ENCODE measurements around the gene TRAK1.
"Not testable (repeated sequence)": the region's sequence is repeated elsewhere in the genome, so short reads cannot be mapped to it uniquely, and the experiment has no call there.

The TRAK1 gene

GRCh38 chr3:42090973-42091731 lies at the start of gene TRAK1:
TSS of gene TRAK1 (plus strand) at chr3:42091357. CDS start at chr3:42091470, 113 bp downstream.
- peak within 1 kb of the TSS; percentile 59 for H3K27ac Mint-ChIP-seq
- H3K36me3 Mint-ChIP-seq (ENCODE audit: low read depth): peaks cover 67% of the 10 kb centered on the region
- H3K27me3 Mint-ChIP-seq: no peaks in the 10 kb centered on the region
- no peak for DNase-seq
- no peak within 1 kb of the TSS for H3K4me3 Mint-ChIP-seq
- no peaks in the 10 kb centered on the region for H3K9me3 Mint-ChIP-seq
- peaks cover 75% of the 10 kb centered on the region for H3K4me1 Mint-ChIP-seq (ENCODE audit: low read depth)

GRCh38 chr3:42042747-42043098 lies 48.4 kb upstream of the TRAK1 start:
- H3K4me3 Mint-ChIP-seq: no peak overlapping the region
- H3K36me3 Mint-ChIP-seq (ENCODE audit: low read depth): peaks cover 2% of the 10 kb centered on the region
- no peak for DNase-seq
- peaks cover 29% of the 10 kb centered on the region for H3K4me1 Mint-ChIP-seq (ENCODE audit: low read depth)
- H3K9me3 Mint-ChIP-seq: no peaks in the 10 kb centered on the region
- no peak overlapping the region for H3K27ac Mint-ChIP-seq
- H3K27me3 Mint-ChIP-seq: no peaks in the 10 kb centered on the region

GRCh38 chr3:42043099-42043813 lies 47.9 kb upstream of the TRAK1 start:
- no peaks in the 10 kb centered on the region for H3K9me3 Mint-ChIP-seq
- H3K36me3 Mint-ChIP-seq (ENCODE audit: low read depth): no peaks in the 10 kb centered on the region
- peaks cover 33% of the 10 kb centered on the region for H3K4me1 Mint-ChIP-seq (ENCODE audit: low read depth)
- no peaks in the 10 kb centered on the region for H3K27me3 Mint-ChIP-seq
- H3K4me3 Mint-ChIP-seq: no peak overlapping the region
- H3K27ac Mint-ChIP-seq: no peak overlapping the region
- DNase-seq: no peak

- H3K9me3 Mint-ChIP-seq: no peaks in the 10 kb centered on the region
- H3K4me1 Mint-ChIP-seq (ENCODE audit: low read depth): peaks cover 37% of the 10 kb centered on the region
- no peaks in the 10 kb centered on the region for H3K27me3 Mint-ChIP-seq
- no peak overlapping the region for H3K27ac Mint-ChIP-seq
- no peak for DNase-seq
- H3K4me3 Mint-ChIP-seq: no peak overlapping the region
- H3K36me3 Mint-ChIP-seq (ENCODE audit: low read depth): no peaks in the 10 kb centered on the region
Measured at GRCh38 chr3:42045708-42046243, 45.4 kb upstream of the TRAK1 start.

GRCh38 chr3:42048526-42048925 lies 42.6 kb upstream of the TRAK1 start:
- not testable (repeated sequence) for H3K4me3 Mint-ChIP-seq; DNase-seq; H3K36me3 Mint-ChIP-seq (ENCODE audit: low read depth); H3K27me3 Mint-ChIP-seq; H3K9me3 Mint-ChIP-seq
- peak overlapping the region; percentile 50 for H3K27ac Mint-ChIP-seq
- peaks cover 47% of the 10 kb centered on the region for H3K4me1 Mint-ChIP-seq (ENCODE audit: low read depth)

GRCh38 chr3:42050126-42050525 lies 41.0 kb upstream of the TRAK1 start:
- Mint-ChIP-seq H3K4me3 (no peak overlapping the region), H3K9me3 (no peaks in the 10 kb centered on the region), H3K4me1 (ENCODE audit: low read depth) (peaks cover 38% of the 10 kb centered on the region), H3K36me3 (ENCODE audit: low read depth) (no peaks in the 10 kb centered on the region), H3K27me3 (no peaks in the 10 kb centered on the region), H3K27ac (no peak overlapping the region)
- DNase-seq: no peak

- Mint-ChIP-seq H3K27me3 (no peaks in the 10 kb centered on the region), H3K4me1 (ENCODE audit: low read depth) (peaks cover 32% of the 10 kb centered on the region), H3K9me3 (no peaks in the 10 kb centered on the region), H3K27ac (no peak overlapping the region), H3K36me3 (ENCODE audit: low read depth) (no peaks in the 10 kb centered on the region), H3K4me3 (no peak overlapping the region)
- DNase-seq: no peak
Measured at GRCh38 chr3:42051384-42052131, 39.6 kb upstream of the TRAK1 start.

GRCh38 chr3:42052132-42052483 lies 39.0 kb upstream of the TRAK1 start:
- Mint-ChIP-seq H3K36me3 (ENCODE audit: low read depth) (no peaks in the 10 kb centered on the region), H3K27ac (no peak overlapping the region), H3K27me3 (no peaks in the 10 kb centered on the region), H3K4me3 (no peak overlapping the region), H3K4me1 (ENCODE audit: low read depth) (peaks cover 30% of the 10 kb centered on the region), H3K9me3 (no peaks in the 10 kb centered on the region)
- no peak for DNase-seq

- Mint-ChIP-seq H3K4me3 (no peak overlapping the region), H3K36me3 (ENCODE audit: low read depth) (no peaks in the 10 kb centered on the region), H3K4me1 (ENCODE audit: low read depth) (peaks cover 29% of the 10 kb centered on the region), H3K9me3 (no peaks in the 10 kb centered on the region), H3K27me3 (no peaks in the 10 kb centered on the region), H3K27ac (no peak overlapping the region)
- no peak for DNase-seq
Measured at GRCh38 chr3:42052484-42053351, 38.4 kb upstream of the TRAK1 start.

- Mint-ChIP-seq H3K9me3 (no peaks in the 10 kb centered on the region), H3K36me3 (ENCODE audit: low read depth) (no peaks in the 10 kb centered on the region), H3K27ac (no peak overlapping the region), H3K4me3 (no peak overlapping the region), H3K27me3 (no peaks in the 10 kb centered on the region), H3K4me1 (ENCODE audit: low read depth) (peaks cover 24% of the 10 kb centered on the region)
- no peak for DNase-seq
Measured at GRCh38 chr3:42053476-42053875, 37.7 kb upstream of the TRAK1 start.

- no peaks in the 10 kb centered on the region for H3K9me3 Mint-ChIP-seq
- H3K4me3 Mint-ChIP-seq: no peak overlapping the region
- no peak for DNase-seq
- H3K27me3 Mint-ChIP-seq: no peaks in the 10 kb centered on the region
- H3K4me1 Mint-ChIP-seq (ENCODE audit: low read depth): peaks cover 32% of the 10 kb centered on the region
- H3K36me3 Mint-ChIP-seq (ENCODE audit: low read depth): no peaks in the 10 kb centered on the region
- no peak overlapping the region for H3K27ac Mint-ChIP-seq
Measured at GRCh38 chr3:42055291-42055690, 35.9 kb upstream of the TRAK1 start.

GRCh38 chr3:42056840-42057239 lies 34.3 kb upstream of the TRAK1 start:
- H3K4me1 Mint-ChIP-seq (ENCODE audit: low read depth): peaks cover 24% of the 10 kb centered on the region
- H3K27ac Mint-ChIP-seq: no peak overlapping the region
- H3K4me3 Mint-ChIP-seq: no peak overlapping the region
- DNase-seq: no peak
- no peaks in the 10 kb centered on the region for H3K27me3 Mint-ChIP-seq
- no peaks in the 10 kb centered on the region for H3K36me3 Mint-ChIP-seq (ENCODE audit: low read depth)
- no peaks in the 10 kb centered on the region for H3K9me3 Mint-ChIP-seq

- no peaks in the 10 kb centered on the region for H3K36me3 Mint-ChIP-seq (ENCODE audit: low read depth)
- no peak for DNase-seq
- H3K27me3 Mint-ChIP-seq: no peaks in the 10 kb centered on the region
- no peak overlapping the region for H3K27ac Mint-ChIP-seq
- no peaks in the 10 kb centered on the region for H3K9me3 Mint-ChIP-seq
- H3K4me3 Mint-ChIP-seq: no peak overlapping the region
- peaks cover 20% of the 10 kb centered on the region for H3K4me1 Mint-ChIP-seq (ENCODE audit: low read depth)
Measured at GRCh38 chr3:42057561-42058211, 33.5 kb upstream of the TRAK1 start.

All from activated T-cell treated with anti-CD3 and anti-CD28 coated beads, Interleukin-2, amount 50 U/mL, for 24 hours (primary cell).